Measurements from ENCODE around the gene RNF13.

DNA sequence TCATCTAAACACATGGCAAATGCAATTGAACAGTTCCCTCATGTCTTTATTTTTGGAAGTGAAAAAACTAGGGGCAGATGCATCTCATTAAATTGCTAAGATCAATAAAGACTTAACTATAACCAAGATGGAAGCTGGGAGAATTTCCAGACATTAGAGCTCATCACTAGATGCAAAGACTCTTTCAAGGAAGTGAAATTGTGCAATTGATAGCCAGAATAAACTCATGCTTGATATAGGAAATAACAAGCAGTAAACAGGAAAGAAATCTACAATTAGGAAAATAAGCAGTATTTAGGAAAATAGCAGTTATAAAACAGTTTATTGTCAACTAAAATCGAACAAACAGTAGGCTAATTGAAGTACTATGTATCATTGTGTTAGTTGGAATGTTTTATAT lies 11.8 kb upstream of the RNF13 start:
- TF ChIP-seq, protein P1, sequence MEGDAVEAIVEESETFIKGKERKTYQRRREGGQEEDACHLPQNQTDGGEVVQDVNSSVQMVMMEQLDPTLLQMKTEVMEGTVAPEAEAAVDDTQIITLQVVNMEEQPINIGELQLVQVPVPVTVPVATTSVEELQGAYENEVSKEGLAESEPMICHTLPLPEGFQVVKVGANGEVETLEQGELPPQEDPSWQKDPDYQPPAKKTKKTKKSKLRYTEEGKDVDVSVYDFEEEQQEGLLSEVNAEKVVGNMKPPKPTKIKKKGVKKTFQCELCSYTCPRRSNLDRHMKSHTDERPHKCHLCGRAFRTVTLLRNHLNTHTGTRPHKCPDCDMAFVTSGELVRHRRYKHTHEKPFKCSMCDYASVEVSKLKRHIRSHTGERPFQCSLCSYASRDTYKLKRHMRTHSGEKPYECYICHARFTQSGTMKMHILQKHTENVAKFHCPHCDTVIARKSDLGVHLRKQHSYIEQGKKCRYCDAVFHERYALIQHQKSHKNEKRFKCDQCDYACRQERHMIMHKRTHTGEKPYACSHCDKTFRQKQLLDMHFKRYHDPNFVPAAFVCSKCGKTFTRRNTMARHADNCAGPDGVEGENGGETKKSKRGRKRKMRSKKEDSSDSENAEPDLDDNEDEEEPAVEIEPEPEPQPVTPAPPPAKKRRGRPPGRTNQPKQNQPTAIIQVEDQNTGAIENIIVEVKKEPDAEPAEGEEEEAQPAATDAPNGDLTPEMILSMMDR (conservative IDR thresholded peaks at IDR 0.05; ENCODE audit: low read depth, low read length) = no peak
- TF ChIP-seq EZH2phosphoT487 (IDR thresholded peaks at IDR 0.05; ENCODE audit: borderline replicate concordance, low read length) = no peak
